ENCODE results near the gene CDK5R2. TPM values are rescaled to one million over a fixed set of nuclear protein-coding genes. Genes with fewer than 3 reads are reported as not detected.
A peak's percentile ranks its signal among the peaks of the same experiment; 100 is the strongest.

CDK5R2 gene
- total RNA-seq, 2 experiments from 2014 or later, result not detected

DNA sequence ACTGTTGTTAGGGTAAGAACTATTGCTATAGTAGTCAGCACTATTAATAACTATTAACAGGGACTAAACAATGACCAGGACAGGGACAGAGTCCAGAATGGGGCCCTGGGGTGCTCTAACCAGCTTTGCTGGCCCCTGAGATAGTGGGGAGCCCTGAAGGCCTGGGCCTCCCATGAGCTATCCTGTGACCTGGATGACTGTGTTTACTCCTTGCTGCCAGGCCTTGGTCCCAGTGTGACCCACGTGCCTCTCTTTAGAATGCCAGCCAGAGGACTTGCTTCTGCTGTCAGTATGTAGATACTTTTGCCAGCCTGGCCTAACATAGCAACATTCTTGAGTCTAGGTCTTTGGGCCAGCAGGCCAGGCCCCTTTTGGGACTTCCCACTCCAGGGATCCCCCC lies 11.4 kb downstream of the CDK5R2 start:
- intact Hi-C loops (cut with micrococcal nuclease), result no loop called here
- H3K9me3 Mint-ChIP-seq, result no peaks in the 10 kb centered on the region
- no peaks in the 10 kb centered on the region for H3K36me3 Mint-ChIP-seq (ENCODE audit: low read depth)
- no peak overlapping the region for H3K4me3 Mint-ChIP-seq
- ChIA-PET POLR2A (no interaction called here), CTCF (interaction anchor here (1.3 to 1.9 kb wide), 2 partner anchors 9 to 10 kb away, joined by 4 to 10 read pairs; no protein-coding TSS in a partner anchor)
- peaks cover 41% of the 10 kb centered on the region for H3K27me3 Mint-ChIP-seq
- no peak for DNase-seq
- no peak for ATAC-seq
- TF ChIP-seq, protein P1, sequence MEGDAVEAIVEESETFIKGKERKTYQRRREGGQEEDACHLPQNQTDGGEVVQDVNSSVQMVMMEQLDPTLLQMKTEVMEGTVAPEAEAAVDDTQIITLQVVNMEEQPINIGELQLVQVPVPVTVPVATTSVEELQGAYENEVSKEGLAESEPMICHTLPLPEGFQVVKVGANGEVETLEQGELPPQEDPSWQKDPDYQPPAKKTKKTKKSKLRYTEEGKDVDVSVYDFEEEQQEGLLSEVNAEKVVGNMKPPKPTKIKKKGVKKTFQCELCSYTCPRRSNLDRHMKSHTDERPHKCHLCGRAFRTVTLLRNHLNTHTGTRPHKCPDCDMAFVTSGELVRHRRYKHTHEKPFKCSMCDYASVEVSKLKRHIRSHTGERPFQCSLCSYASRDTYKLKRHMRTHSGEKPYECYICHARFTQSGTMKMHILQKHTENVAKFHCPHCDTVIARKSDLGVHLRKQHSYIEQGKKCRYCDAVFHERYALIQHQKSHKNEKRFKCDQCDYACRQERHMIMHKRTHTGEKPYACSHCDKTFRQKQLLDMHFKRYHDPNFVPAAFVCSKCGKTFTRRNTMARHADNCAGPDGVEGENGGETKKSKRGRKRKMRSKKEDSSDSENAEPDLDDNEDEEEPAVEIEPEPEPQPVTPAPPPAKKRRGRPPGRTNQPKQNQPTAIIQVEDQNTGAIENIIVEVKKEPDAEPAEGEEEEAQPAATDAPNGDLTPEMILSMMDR (IDR thresholded peaks at IDR 0.05), result no peak
- H3K4me1 Mint-ChIP-seq (ENCODE audit: low read depth), result no peaks in the 10 kb centered on the region
- no peak overlapping the region for H3K27ac Mint-ChIP-seq

DNA sequence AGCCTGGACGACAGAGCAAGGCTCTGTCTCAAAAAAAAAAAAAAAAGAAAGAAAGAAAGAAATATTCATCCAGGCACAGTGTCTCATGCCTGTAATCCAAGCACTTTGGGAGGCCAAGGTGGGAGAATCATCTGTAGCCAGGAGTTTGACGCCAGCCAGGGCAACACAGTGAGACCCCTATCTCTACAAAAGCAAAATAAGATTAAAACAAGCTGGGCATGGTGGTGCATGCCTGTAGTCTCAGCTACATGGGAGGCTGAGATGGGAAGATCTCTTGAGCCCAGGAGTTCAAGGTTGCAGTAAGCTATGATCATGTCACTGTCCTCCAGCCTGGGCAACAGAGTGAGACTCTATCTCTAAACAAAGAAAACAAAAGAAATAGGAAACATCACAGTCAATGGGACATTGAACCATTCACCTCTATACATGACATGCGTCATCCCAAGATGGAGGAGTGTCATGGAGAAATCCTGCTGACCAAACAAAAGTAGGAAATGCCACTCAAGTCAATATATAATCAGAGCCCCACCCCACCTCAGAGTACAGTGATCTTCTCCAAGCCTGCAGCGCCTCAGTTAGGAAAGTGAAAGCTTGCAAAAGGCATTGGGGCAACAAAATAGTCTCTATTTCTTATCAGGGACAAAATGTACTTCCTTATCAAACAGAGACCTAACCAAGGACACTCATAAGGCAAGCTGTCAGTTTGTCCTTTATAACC lies 15.8 kb downstream of the CDK5R2 start:
- no peaks in the 10 kb centered on the region for H3K36me3 Mint-ChIP-seq (ENCODE audit: low read depth)
- no peak overlapping the region for H3K4me3 Mint-ChIP-seq
- H3K27me3 Mint-ChIP-seq, result peaks cover 50% of the 10 kb centered on the region
- no peaks in the 10 kb centered on the region for H3K9me3 Mint-ChIP-seq
- no peak for ATAC-seq
- intact Hi-C loops (cut with micrococcal nuclease), result no loop called here
- ChIA-PET POLR2A (no interaction called here), CTCF (interaction anchor here (0.8 to 2.2 kb wide), 8 partner anchors 9 to 185 kb away, joined by 3 to 8 read pairs (median 3); no protein-coding TSS in a partner anchor)
- peaks cover 4% of the 10 kb centered on the region for H3K4me1 Mint-ChIP-seq (ENCODE audit: low read depth)
- H3K27ac Mint-ChIP-seq, result no peak overlapping the region
- TF ChIP-seq, protein P1 (IDR thresholded peaks at IDR 0.05), result no peak
- DNase-seq, result no peak

DNA sequence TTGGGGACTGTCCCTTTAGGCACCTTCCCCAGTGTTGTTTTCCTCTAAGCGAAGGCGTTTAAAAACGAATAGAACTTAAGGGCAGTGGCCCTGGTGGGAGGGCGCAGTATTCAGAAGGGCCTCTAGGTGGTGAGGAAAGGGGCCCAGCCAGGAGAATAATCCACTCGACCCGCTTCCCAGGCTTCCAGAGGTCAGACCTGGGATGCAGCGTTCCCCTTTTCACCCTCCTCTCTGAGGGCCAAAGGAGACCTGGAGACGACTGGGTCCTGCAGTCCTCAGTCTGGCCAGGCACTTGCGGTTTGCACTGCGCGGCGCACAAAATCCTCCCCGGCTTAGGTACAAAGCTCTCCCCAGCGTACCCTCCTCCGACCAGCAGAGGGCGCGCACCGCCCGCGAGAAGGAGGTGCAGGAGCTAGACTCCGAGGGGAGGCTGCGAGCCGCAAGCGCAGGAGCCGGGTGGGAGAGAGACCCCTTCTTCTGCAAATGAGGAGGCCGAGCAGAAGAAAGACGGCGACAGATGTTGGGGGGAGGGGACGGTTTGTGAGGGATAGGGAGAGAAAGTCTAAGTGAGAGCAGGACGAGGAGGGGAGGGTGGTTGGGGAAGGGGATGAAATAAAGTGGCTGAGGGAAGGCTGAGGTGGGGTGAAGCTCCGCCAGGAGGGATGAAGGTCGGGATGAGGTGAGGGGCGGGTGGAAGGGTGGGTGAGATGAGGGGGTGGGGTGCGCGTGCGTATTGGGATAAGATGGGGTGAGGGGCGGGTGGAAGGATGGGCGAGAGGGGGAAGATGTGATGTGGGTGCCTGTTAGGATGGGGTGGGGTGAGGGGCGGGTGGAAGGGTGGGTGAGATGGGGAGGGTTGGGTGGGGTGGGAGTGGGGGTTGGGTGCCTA lies 20.6 kb downstream of the CDK5R2 start:
- peak overlapping the region; percentile 58 for H3K4me3 Mint-ChIP-seq
- H3K27ac Mint-ChIP-seq, result no peak overlapping the region
- H3K36me3 Mint-ChIP-seq (ENCODE audit: low read depth), result no peaks in the 10 kb centered on the region
- DNase-seq (peak; percentile 93), ATAC-seq (peak; percentile 90)
- H3K4me1 Mint-ChIP-seq (ENCODE audit: low read depth), result peaks cover 21% of the 10 kb centered on the region
- H3K9me3 Mint-ChIP-seq, result no peaks in the 10 kb centered on the region
- ChIA-PET CTCF (interaction anchor here (0.6 to 5.7 kb wide), 77 partner anchors 9 to 459 kb away, joined by 3 to 128 read pairs (median 4); partner anchors contain the start of genes ANKZF1, CDK5R2, CRYBA2 and WNT10A), POLR2A (interaction anchor here (0.7 to 1.7 kb wide), 5 partner anchors 10 to 249 kb away, joined by 3 to 6 read pairs (median 3); partner anchors contain the start of genes ANKZF1, ATG9A and CRYBA2)
- intact Hi-C loops (cut with micrococcal nuclease), result loop anchor here (5.0 kb wide), 1 partner anchor 123 kb away; the partner anchor contains the start of gene WNT6
- TF ChIP-seq, protein P1 (IDR thresholded peaks at IDR 0.05), result peak; percentile 98
- H3K27me3 Mint-ChIP-seq, result peaks cover 63% of the 10 kb centered on the region

DNA sequence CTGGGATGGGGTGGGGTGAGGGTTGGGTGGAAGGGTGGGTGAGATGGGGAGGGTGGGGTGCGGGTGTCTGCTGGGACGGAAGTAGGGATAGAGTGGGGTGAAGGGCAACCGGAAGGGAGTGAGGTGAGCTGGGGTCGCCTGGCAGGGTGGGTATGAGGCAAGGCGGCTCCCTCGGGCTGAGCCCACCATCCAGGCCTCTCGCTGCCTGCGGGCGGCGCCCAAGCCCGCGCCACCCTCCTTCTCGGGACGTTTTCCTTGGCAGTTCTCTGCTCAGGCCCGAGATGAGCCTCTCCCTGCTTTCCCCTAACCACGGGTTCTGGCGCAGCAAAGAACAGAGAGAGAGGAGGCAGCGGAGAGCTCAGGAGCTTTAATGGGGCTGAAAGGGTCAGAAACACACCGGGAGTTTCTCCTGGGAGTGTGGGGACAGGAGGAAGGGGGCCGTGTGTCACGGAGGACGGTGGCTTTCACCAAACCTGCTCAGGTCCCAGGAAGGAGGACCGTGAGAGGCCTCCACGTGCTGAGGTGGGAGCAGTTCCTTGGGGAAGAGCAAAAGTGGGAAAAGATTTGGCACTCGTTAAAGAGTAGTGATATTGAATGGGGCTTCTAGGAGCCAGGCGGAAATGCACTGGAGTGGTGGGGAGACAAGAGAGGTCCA lies 21.4 kb downstream of the CDK5R2 start:
- intact Hi-C loops (cut with micrococcal nuclease), result loop anchor here (5.0 kb wide), 1 partner anchor 124 kb away; the partner anchor contains the start of gene WNT6
- CTCF ChIA-PET, result interaction anchor here (0.6 to 5.7 kb wide), 68 partner anchors 8 to 458 kb away, joined by 3 to 128 read pairs (median 4); partner anchors contain the start of genes ANKZF1, CDK5R2, CRYBA2 and WNT10A

More for the DNA sequence above, 21.4 kb downstream of the CDK5R2 start:
- no peak for DNase-seq
- TF ChIP-seq, protein P1 (IDR thresholded peaks at IDR 0.05), result no peak
- Mint-ChIP-seq H3K9me3 (no peaks in the 10 kb centered on the region), H3K4me3 (peak overlapping the region; percentile 53), H3K27me3 (peaks cover 61% of the 10 kb centered on the region), H3K27ac (no peak overlapping the region), H3K4me1 (ENCODE audit: low read depth) (peaks cover 21% of the 10 kb centered on the region), H3K36me3 (ENCODE audit: low read depth) (no peaks in the 10 kb centered on the region)
- POLR2A ChIA-PET, result interaction anchor here (1.0 to 1.7 kb wide), 3 partner anchors 10 to 15 kb away, joined by 3 to 6 read pairs (median 4); partner anchors contain the start of gene CRYBA2
- no peak for ATAC-seq
